Spleen (tissue), 11 donors: ENCODE measurements around the gene DGAT2. TPM values are rescaled to one million over a fixed set of nuclear protein-coding genes. Genes with fewer than 3 reads are reported as not detected.

ENCODE experiments used
- DNase-seq: peaks from one replicate; pipeline ENCODE4 v3.0.0-alpha.2; 2020
- H3K27ac ChIP-seq, 8 donors: fragments of 200-600 bp; sonication (generic) in 7 of 8; 1 replicate in 4 of 8; 2 replicates in 4 of 8; pipeline versions ENCODE4 v1.5.0 to v1.8.0; 2016 to 2021; ENCODE audit warnings: inconsistent platforms in 4 of 8, mild to moderate bottlenecking in 4 of 8, moderate library complexity in 1 of 8
- H3K27me3 ChIP-seq, 7 donors: fragments of 200-600 bp; sonication (generic) in 6 of 7; replicated peaks in 1 of 7; 1 replicate in 4 of 7; 2 replicates in 3 of 7; pipeline versions ENCODE4 v1.5.0 to v1.8.0; 2016 to 2021; ENCODE audit warnings: inconsistent platforms in 3 of 7, mild to moderate bottlenecking in 1 of 7
- H3K36me3 ChIP-seq, 6 donors: fragments of 200-600 bp; sonication (generic) in 5 of 6; 1 replicate in 4 of 6; 2 replicates in 2 of 6; pipeline versions ENCODE4 v1.5.0 to v1.8.0; 2016 to 2021; ENCODE audit warnings: inconsistent platforms in 2 of 6
- H3K4me1 ChIP-seq, 6 donors: fragments of 200-600 bp; sonication (generic) in 5 of 6; 1 replicate in 3 of 6; 2 replicates in 3 of 6; pipeline versions ENCODE4 v1.5.0 to v1.8.0; 2016 to 2021; ENCODE audit warnings: inconsistent platforms in 3 of 6
- H3K4me3 ChIP-seq, 8 donors: fragments of 200-600 bp; sonication (generic) in 7 of 8; 1 replicate in 4 of 8; 2 replicates in 4 of 8; pipeline versions ENCODE4 v1.5.0 to v1.8.0; 2016 to 2021; ENCODE audit warnings: inconsistent platforms in 4 of 8, mild to moderate bottlenecking in 4 of 8, moderate library complexity in 2 of 8
- H3K9me3 ChIP-seq, 8 donors: fragments of 200-600 bp; sonication (generic) in 7 of 8; 1 replicate in 4 of 8; 2 replicates in 4 of 8; pipeline versions ENCODE4 v1.5.0 to v1.8.0; 2016 to 2021; ENCODE audit warnings: inconsistent platforms in 4 of 8
- CTCF ChIP-seq, 11 experiments: fragments of 200-600 bp in 7 of 11; fragments of 450-650 bp in 4 of 11; sonication (generic) in 4 of 11; IDR thresholded peaks in 8 of 11; conservative IDR thresholded peaks in 3 of 11; 1 replicate in 7 of 11; 2 replicates in 4 of 11; pipeline versions ENCODE4 v1.4.0 to v1.8.0; 2016 to 2021; ENCODE audit warnings: antibody characterized with exemption in 11 of 11, inconsistent platforms in 4 of 11, mild to moderate bottlenecking in 1 of 11
- POLR2A ChIP-seq, 3 donors: fragments of 450-650 bp; IDR thresholded peaks; one replicate each; pipeline ENCODE4 v1.5.1; 2017; ENCODE audit warnings: antibody characterized with exemption in 3 of 3, mild to moderate bottlenecking in 1 of 3
- POLR2AphosphoS5 ChIP-seq, 3 donors: sonication (generic); formaldehyde crosslinking; IDR thresholded peaks; one replicate each; pipeline ENCODE4 v1.5.1; 2017; ENCODE audit warnings: antibody characterized with exemption in 3 of 3
- WGBS, 5 donors: extraction: QIAGEN DNeasy Blood & Tissue Kit in 3 of 5; methylation state at CpG; one replicate each; pipeline versions ENCODE4 v1.1.5 to v1.1.7; 2013 to 2018; 5-methylcytosine and 5-hydroxymethylcytosine counted together
- intact Hi-C: fragments of 100-400 bp; cut with DNase I; formaldehyde crosslinking; loops from one replicate; pipeline ENCODE4 v1.15.0; 2023; ENCODE audit warnings: low total_unique reads
- polyA plus RNA-seq, 3 donors: library from polyadenylated mRNA; stranded (reverse); fragments of 200-250 nt; gene quantifications; one replicate each; pipeline ENCODE4 v1.2.1, GENCODE V29; 2013
- total RNA-seq, 7 donors: library from RNA; depleted of rRNA in 3 of 7; stranded (reverse); fragments of >200 nt in 3 of 7; fragmentation: NEBNext Ultra II Directional in 4 of 7; extraction: Animal tissue kit (Norgen Biotek cat#: 25700) in 4 of 7; gene quantifications; one replicate each; pipeline versions ENCODE4 v1.1.0 to v1.2.1, GENCODE V29; 2016 to 2021
- donor health status: healthy with polysubstance abuse.
- donor health status: DM: no; HTN: no; CAD: no; lungs with moderate emphysema.
- donor health status: DM: no; HTN: no; CAD: no.
- donor health status: Bipolar disorder and iron deficiency.
- donor health status: healthy.
- donor health status: DM: no; HTN: no; CAD: no.
- donor health status: DM: yes; HTN: yes; CAD: no.

Gene DGAT2
- total and polyA plus RNA-seq, 10 donors, result 3.5 to 71.7 (median 15.9) TPM

GRCh38 chr11:75784085-75784478 lies 15.5 kb downstream of the DGAT2 start:
- 92 to 100% (median 95%) methylated on average over 2 of the region's 2 CpGs for WGBS, 5 donors
- Histone ChIP-seq H3K9me3 (no peaks in the 10 kb centered on the region), H3K4me1 (peaks cover 0 to 12% (median 3%) of the 10 kb centered on the region in 6 donors), H3K4me3 (no peak overlapping the region), H3K27ac (no peak overlapping the region), H3K36me3 (peaks cover 0 to 47% (median 0%) of the 10 kb centered on the region in 6 donors), H3K27me3 (no peaks in the 10 kb centered on the region)
- TF ChIP-seq POLR2A (IDR thresholded peaks at IDR 0.05) (no peak), POLR2AphosphoS5 (IDR thresholded peaks at IDR 0.05) (no peak), CTCF (IDR thresholded peaks at IDR 0.05 in 8 of 11, conservative IDR thresholded peaks at IDR 0.05 in 3 of 11) (no peak)
- no peak for DNase-seq
- intact Hi-C loops, result no loop called here

GRCh38 chr11:75784506-75784905 lies 15.9 kb downstream of the DGAT2 start:
- peak; percentile 57 for DNase-seq
- Histone ChIP-seq H3K9me3 (no peaks in the 10 kb centered on the region), H3K36me3 (peaks cover 0 to 49% (median 0%) of the 10 kb centered on the region in 6 donors), H3K4me3 (no peak overlapping the region), H3K27ac (no peak overlapping the region), H3K27me3 (no peaks in the 10 kb centered on the region), H3K4me1 (peaks cover 0 to 7% (median 3%) of the 10 kb centered on the region in 6 donors)
- TF ChIP-seq POLR2AphosphoS5 (IDR thresholded peaks at IDR 0.05) (no peak), CTCF (IDR thresholded peaks at IDR 0.05 in 8 of 11, conservative IDR thresholded peaks at IDR 0.05 in 3 of 11) (no peak), POLR2A (IDR thresholded peaks at IDR 0.05) (no peak)
- intact Hi-C loops, result no loop called here
- WGBS, 5 donors, result 83 to 100% (median 95%) methylated on average over 1 of the region's 1 CpG

GRCh38 chr11:75785187-75785586 lies 16.6 kb downstream of the DGAT2 start:
- Histone ChIP-seq H3K9me3 (no peaks in the 10 kb centered on the region), H3K4me3 (no peak overlapping the region), H3K27me3 (no peaks in the 10 kb centered on the region), H3K4me1 (peaks cover 0 to under 1% (median 0%) of the 10 kb centered on the region in 6 donors), H3K27ac (no peak overlapping the region), H3K36me3 (peaks cover 0 to 54% (median 0%) of the 10 kb centered on the region in 6 donors)
- TF ChIP-seq CTCF (IDR thresholded peaks at IDR 0.05 in 8 of 11, conservative IDR thresholded peaks at IDR 0.05 in 3 of 11), result no peak
- TF ChIP-seq POLR2A (IDR thresholded peaks at IDR 0.05), result no peak
- TF ChIP-seq POLR2AphosphoS5 (IDR thresholded peaks at IDR 0.05), result no peak
- DNase-seq, result peak; percentile 50
- intact Hi-C loops, result no loop called here
- WGBS, 5 donors, result 71 to 81% (median 79%) methylated on average over 4 of the region's 4 CpGs

- DNase-seq, result peak; percentile 24
- Histone ChIP-seq H3K4me3 (no peak overlapping the region), H3K4me1 (no peaks in the 10 kb centered on the region), H3K9me3 (no peaks in the 10 kb centered on the region), H3K36me3 (peaks cover 0 to 64% (median 0%) of the 10 kb centered on the region in 6 donors), H3K27me3 (no peaks in the 10 kb centered on the region), H3K27ac (no peak overlapping the region)
- TF ChIP-seq CTCF (IDR thresholded peaks at IDR 0.05 in 8 of 11, conservative IDR thresholded peaks at IDR 0.05 in 3 of 11), result no peak
- no peak for TF ChIP-seq POLR2AphosphoS5 (IDR thresholded peaks at IDR 0.05)
- TF ChIP-seq POLR2A (IDR thresholded peaks at IDR 0.05), result no peak
- WGBS, 5 donors, result 91 to 99% (median 93%) methylated on average over 7 to 8 of the region's 8 CpGs
- intact Hi-C loops, result no loop called here
Observed at GRCh38 chr11:75786101-75786736, 17.6 kb downstream of the DGAT2 start.
